Adrenal gland (tissue), 12 donors: ENCODE data around the gene ALX1. TPM values are rescaled to one million over a fixed set of nuclear protein-coding genes. Genes with fewer than 3 reads are reported as not detected.

ENCODE experiments used
- DNase-seq, 7 donors: peaks; one replicate each; pipeline ENCODE4 v3.0.0-alpha.2; 2019 to 2020
- H3K27ac ChIP-seq, 5 donors: fragments of 200-600 bp; sonication (generic) in 4 of 5; 1 replicate in 3 of 5; 2 replicates in 2 of 5; pipeline versions ENCODE4 v1.5.1 to v1.8.0; 2016 to 2020; ENCODE audit warnings: mild to moderate bottlenecking in 1 of 5
- H3K27me3 ChIP-seq: fragments of 200-600 bp; 2 replicates; pipeline ENCODE4 v1.8.0; 2021
- H3K36me3 ChIP-seq, 2 donors: fragments of 200-600 bp; replicated peaks in 1 of 2; 1 replicate in 1 of 2; 2 replicates in 1 of 2; pipeline versions ENCODE4 v1.5.1 to v1.8.0; 2018 to 2022
- H3K4me1 ChIP-seq, 2 donors: fragments of 200-600 bp; replicated peaks in 1 of 2; 1 replicate in 1 of 2; 2 replicates in 1 of 2; pipeline versions ENCODE4 v1.5.1 to v1.8.0; 2018 to 2021
- H3K4me3 ChIP-seq, 4 donors: fragments of 200-600 bp; sonication (generic) in 3 of 4; one replicate each; pipeline ENCODE4 v1.5.1; 2016 to 2018
- H3K9me3 ChIP-seq, 3 donors: fragments of 200-600 bp; sonication (generic) in 1 of 3; replicated peaks in 1 of 3; 1 replicate in 2 of 3; 2 replicates in 1 of 3; pipeline versions ENCODE4 v1.5.1 to v1.8.0; 2016 to 2021
- POLR2A ChIP-seq, 2 donors: fragments of 450-650 bp; IDR thresholded peaks; one replicate each; pipeline ENCODE4 v1.6.1; 2017; ENCODE audit warnings: antibody characterized with exemption in 2 of 2, mild to moderate bottlenecking in 2 of 2, moderate library complexity in 1 of 2
- WGBS, 4 donors: extraction: QIAGEN DNeasy Blood & Tissue Kit in 2 of 4; methylation state at CpG; one replicate each; pipeline versions ENCODE4 v1.1.5 to v1.1.7; 2013 to 2017; 5-methylcytosine and 5-hydroxymethylcytosine counted together
- intact Hi-C, 2 donors: fragments of 100-400 bp; cut with DNase I; formaldehyde crosslinking; loops; one replicate each; pipeline versions ENCODE4 v1.14.1 to v1.15.0; 2022 to 2023
- polyA plus RNA-seq, 3 donors: library from polyadenylated mRNA; stranded (reverse); fragments of 200-250 nt in 2 of 3; fragments of 350-450 nt in 1 of 3; fragmentation: Illumina TruSeq in 1 of 3; extraction: RNeasy Lipid Tissue Mini Kit (QIAGEN cat#74804) in 1 of 3; gene quantifications; one replicate each; pipeline ENCODE4 v1.2.3, GENCODE V29; 2013 to 2014
- total RNA-seq, 9 donors: library from RNA; depleted of rRNA in 4 of 9; stranded (reverse); fragments of >200 nt in 4 of 9; fragments of 120-200 nt in 1 of 9; fragmentation: NEBNext Ultra II Directional in 1 of 9; extraction: Animal tissue kit (Norgen Biotek cat#: 25700) in 1 of 9; gene quantifications; one replicate each; pipeline versions ENCODE4 v1.1.0 to v1.2.4, GENCODE V29; 2013 to 2023
- TF ChIP-seq, protein P1 (sequence below), 6 experiments: fragments of 450-650 bp in 4 of 6; fragments of 200-600 bp in 2 of 6; sonication (generic) in 1 of 6; IDR thresholded peaks; 1 replicate in 5 of 6; 2 replicates in 1 of 6; pipeline versions ENCODE4 v1.5.1 to v1.8.0; 2016 to 2021; ENCODE audit warnings: antibody characterized with exemption in 6 of 6, mild to moderate bottlenecking in 2 of 6, moderate library complexity in 1 of 6
- donor health status: healthy with polysubstance abuse.
- donor health status: Bipolar disorder and iron deficiency.
- donor health status: DM: yes; HTN: yes; CAD: no.
- donor health status: DM: no; HTN: no; CAD: no.
- donor health status: DM: no; HTN: no; CAD: no.
- donor health status: DM: yes; HTN: yes; CAD: no.

The ALX1 gene
- total and polyA plus RNA-seq, 12 donors, result 0.17 TPM; not detected in 11

DNA sequence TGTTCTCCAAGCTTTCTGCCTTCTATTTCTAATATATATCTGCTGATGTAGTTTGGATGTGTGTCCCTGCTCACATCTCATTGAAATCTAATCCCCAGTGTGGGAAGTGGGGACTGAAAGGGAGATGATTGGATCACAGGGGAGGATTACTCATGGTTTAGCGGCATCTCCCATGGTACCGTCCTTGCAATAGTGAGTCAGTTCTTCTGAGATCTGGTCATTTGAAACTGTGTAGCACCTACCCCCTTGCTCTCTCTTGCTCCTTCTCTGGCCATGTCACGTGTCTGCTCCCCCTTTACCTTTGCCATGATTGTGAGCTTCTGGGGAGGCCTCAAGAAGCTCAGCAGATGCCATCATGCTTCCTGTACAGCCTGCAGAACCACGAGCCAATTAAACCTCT, 26.2 kb upstream of the ALX1 start:
- WGBS, 4 donors, result 45 to 53% (median 46%) methylated on average over 4 of the region's 4 CpGs
- Histone ChIP-seq H3K27ac (no peak overlapping the region), H3K4me1 (no peaks in the 10 kb centered on the region), H3K9me3 (no peaks in the 10 kb centered on the region), H3K4me3 (no peak overlapping the region), H3K27me3 (no peaks in the 10 kb centered on the region), H3K36me3 (no peaks in the 10 kb centered on the region)
- intact Hi-C loops, result no loop called here
- TF ChIP-seq, protein P1, sequence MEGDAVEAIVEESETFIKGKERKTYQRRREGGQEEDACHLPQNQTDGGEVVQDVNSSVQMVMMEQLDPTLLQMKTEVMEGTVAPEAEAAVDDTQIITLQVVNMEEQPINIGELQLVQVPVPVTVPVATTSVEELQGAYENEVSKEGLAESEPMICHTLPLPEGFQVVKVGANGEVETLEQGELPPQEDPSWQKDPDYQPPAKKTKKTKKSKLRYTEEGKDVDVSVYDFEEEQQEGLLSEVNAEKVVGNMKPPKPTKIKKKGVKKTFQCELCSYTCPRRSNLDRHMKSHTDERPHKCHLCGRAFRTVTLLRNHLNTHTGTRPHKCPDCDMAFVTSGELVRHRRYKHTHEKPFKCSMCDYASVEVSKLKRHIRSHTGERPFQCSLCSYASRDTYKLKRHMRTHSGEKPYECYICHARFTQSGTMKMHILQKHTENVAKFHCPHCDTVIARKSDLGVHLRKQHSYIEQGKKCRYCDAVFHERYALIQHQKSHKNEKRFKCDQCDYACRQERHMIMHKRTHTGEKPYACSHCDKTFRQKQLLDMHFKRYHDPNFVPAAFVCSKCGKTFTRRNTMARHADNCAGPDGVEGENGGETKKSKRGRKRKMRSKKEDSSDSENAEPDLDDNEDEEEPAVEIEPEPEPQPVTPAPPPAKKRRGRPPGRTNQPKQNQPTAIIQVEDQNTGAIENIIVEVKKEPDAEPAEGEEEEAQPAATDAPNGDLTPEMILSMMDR (IDR thresholded peaks at IDR 0.05), result no peak
- TF ChIP-seq POLR2A (IDR thresholded peaks at IDR 0.05), result no peak
- DNase-seq, result no peak

- WGBS, 4 donors, result 88 to 100% (median 94%) methylated on average over 1 of the region's 1 CpG
These were observed 22.3 kb upstream of the ALX1 start for GRCh38 chr12:85257671-85258070.

DNA sequence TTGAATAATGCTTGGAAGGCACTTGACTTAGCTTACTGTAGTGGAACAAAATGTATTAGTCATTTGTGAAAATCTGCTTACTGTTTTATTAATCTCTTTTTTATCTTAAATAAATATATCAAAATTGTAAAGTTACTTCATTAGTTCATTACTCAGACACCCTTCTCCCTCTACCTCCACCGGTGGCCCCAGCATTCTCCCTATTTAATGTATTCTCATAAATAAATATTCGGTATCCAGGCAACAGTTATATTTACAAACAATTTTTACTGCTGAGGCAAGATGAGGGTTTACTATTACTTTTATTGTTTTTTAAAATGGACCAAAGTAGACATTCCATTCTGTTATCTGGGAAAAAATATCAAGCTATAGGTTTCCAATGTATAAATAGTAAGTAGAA, 19.6 kb upstream of the ALX1 start:
- DNase-seq, result no peak
- no peaks in the 10 kb centered on the region for H3K27me3 ChIP-seq
- intact Hi-C loops, result no loop called here
- H3K27ac ChIP-seq, result no peak overlapping the region
- no peaks in the 10 kb centered on the region for H3K4me1 ChIP-seq
- TF ChIP-seq POLR2A (IDR thresholded peaks at IDR 0.05), result no peak
- TF ChIP-seq, protein P1 (IDR thresholded peaks at IDR 0.05), result no peak
- no peaks in the 10 kb centered on the region for H3K9me3 ChIP-seq
- no peaks in the 10 kb centered on the region for H3K36me3 ChIP-seq
- WGBS, 4 donors, result 66 to 80% (median 78%) methylated on average over 2 of the region's 2 CpGs
- no peak overlapping the region for H3K4me3 ChIP-seq

More at GRCh38 chr12:85257671-85258070, 22.3 kb upstream of the ALX1 start:
- TF ChIP-seq, protein P1 (IDR thresholded peaks at IDR 0.05), result no peak
- no peak for TF ChIP-seq POLR2A (IDR thresholded peaks at IDR 0.05)
- intact Hi-C loops, result no loop called here
- H3K9me3 ChIP-seq, result no peaks in the 10 kb centered on the region
- no peaks in the 10 kb centered on the region for H3K27me3 ChIP-seq
- H3K4me1 ChIP-seq, result no peaks in the 10 kb centered on the region
- H3K36me3 ChIP-seq, result no peaks in the 10 kb centered on the region
- no peak overlapping the region for H3K4me3 ChIP-seq
- no peak overlapping the region for H3K27ac ChIP-seq
- DNase-seq, result no peak

GRCh38 chr12:85260896-85261295, 19.1 kb upstream of the ALX1 start:
- Histone ChIP-seq H3K4me3 (no peak overlapping the region), H3K27ac (no peak overlapping the region), H3K9me3 (no peaks in the 10 kb centered on the region), H3K36me3 (no peaks in the 10 kb centered on the region), H3K4me1 (no peaks in the 10 kb centered on the region), H3K27me3 (no peaks in the 10 kb centered on the region)
- no peak for TF ChIP-seq POLR2A (IDR thresholded peaks at IDR 0.05)
- TF ChIP-seq, protein P1 (IDR thresholded peaks at IDR 0.05), result no peak
- DNase-seq, result no peak
- intact Hi-C loops, result no loop called here
- 50 to 54% (median 52%) methylated on average over 3 of the region's 3 CpGs for WGBS, 4 donors
